ENCODE data around the gene NBEA. TPM values are rescaled to one million over a fixed set of nuclear protein-coding genes. Genes with fewer than 3 reads are reported as not detected.

NBEA gene
- total RNA-seq, 1 experiment from 2014 or later: 3.3 TPM

- CTCF ChIA-PET: no interaction called here
- intact Hi-C loops (cut with micrococcal nuclease; ENCODE audit: unreplicated experiment): no loop called here
Measured at GRCh38 chr13:35694031-35694430, 752.0 kb downstream of the NBEA start.

GRCh38 chr13:35694549-35695447 lies 752.7 kb downstream of the NBEA start:
- DNase-seq (ENCODE audit: low read depth, low spot score): no peak
- H3K27ac ChIP-seq (ENCODE audit: low read length): no peak overlapping the region
- TF ChIP-seq REST (IDR thresholded peaks at IDR 0.05; ENCODE audit: insufficient read depth in 1 of 2, low read depth in 2 of 2, low read length in 1 of 2): no peak
- no peak for TF ChIP-seq POLR2AphosphoS5 (IDR thresholded peaks at IDR 0.05; ENCODE audit: low read depth, low read length)
- TF ChIP-seq TCF7L2 (IDR thresholded peaks at IDR 0.05; ENCODE audit: low read depth, low read length): no peak
- no peak for TF ChIP-seq SIN3A (IDR thresholded peaks at IDR 0.05; ENCODE audit: borderline replicate concordance, insufficient read depth, low read depth, low read length)
- no peak for TF ChIP-seq CTCF (IDR thresholded peaks at IDR 0.05)
- H3K4me1 ChIP-seq (ENCODE audit: control insufficient read depth, insufficient read depth, low read length): no peaks in the 10 kb centered on the region
- in situ Hi-C loops (cut with HindIII; ENCODE audit: low pct_unique_long_range_greater_than_20kb, low sequenced_read_pairs): no loop called here
- no peaks in the 10 kb centered on the region for H3K27me3 ChIP-seq (ENCODE audit: control insufficient read depth, insufficient read depth, low read length)
- no TSS peak for BruUV-seq (replicated peaks)
- no peaks in the 10 kb centered on the region for H3K9me3 ChIP-seq (ENCODE audit: control insufficient read depth, insufficient read depth, low read depth, low read length)
- ATAC-seq: no peak
- ChIA-PET CTCF (no interaction called here), POLR2A (no interaction called here)
- intact Hi-C loops (cut with micrococcal nuclease; ENCODE audit: unreplicated experiment): no loop called here
- no peaks in the 10 kb centered on the region for H3K36me3 ChIP-seq (ENCODE audit: control insufficient read depth, insufficient read depth, low read length)
- H3K4me3 ChIP-seq (ENCODE audit: low read depth in 2 of 2, low read length in 2 of 2): no peak overlapping the region

More at GRCh38 chr13:35694031-35694430, 752.0 kb downstream of the NBEA start:
- H3K4me3 ChIP-seq (ENCODE audit: low read depth in 2 of 2, low read length in 2 of 2): no peak overlapping the region
- H3K36me3 ChIP-seq (ENCODE audit: control insufficient read depth, insufficient read depth, low read length): no peaks in the 10 kb centered on the region
- no peaks in the 10 kb centered on the region for H3K9me3 ChIP-seq (ENCODE audit: control insufficient read depth, insufficient read depth, low read depth, low read length)
- H3K27ac ChIP-seq (ENCODE audit: low read length): no peak overlapping the region
- POLR2A ChIA-PET: no interaction called here
- in situ Hi-C loops (cut with HindIII; ENCODE audit: low pct_unique_long_range_greater_than_20kb, low sequenced_read_pairs): no loop called here
- DNase-seq (ENCODE audit: low read depth, low spot score): no peak
- no peak for ATAC-seq
- H3K27me3 ChIP-seq (ENCODE audit: control insufficient read depth, insufficient read depth, low read length): no peaks in the 10 kb centered on the region
- BruUV-seq (replicated peaks): no TSS peak
- TF ChIP-seq SIN3A (IDR thresholded peaks at IDR 0.05; ENCODE audit: borderline replicate concordance, insufficient read depth, low read depth, low read length) (no peak), POLR2AphosphoS5 (IDR thresholded peaks at IDR 0.05; ENCODE audit: low read depth, low read length) (no peak), TCF7L2 (IDR thresholded peaks at IDR 0.05; ENCODE audit: low read depth, low read length) (no peak), REST (IDR thresholded peaks at IDR 0.05; ENCODE audit: insufficient read depth in 1 of 2, low read depth in 2 of 2, low read length in 1 of 2) (no peak), CTCF (IDR thresholded peaks at IDR 0.05) (no peak)
- H3K4me1 ChIP-seq (ENCODE audit: control insufficient read depth, insufficient read depth, low read length): no peaks in the 10 kb centered on the region
